ENCODE data around the gene AKR7A3.
"Not testable (repeated sequence)": the region's sequence is repeated elsewhere in the genome, so short reads cannot be mapped to it uniquely, and the experiment has no call there.

Gene AKR7A3

DNA sequence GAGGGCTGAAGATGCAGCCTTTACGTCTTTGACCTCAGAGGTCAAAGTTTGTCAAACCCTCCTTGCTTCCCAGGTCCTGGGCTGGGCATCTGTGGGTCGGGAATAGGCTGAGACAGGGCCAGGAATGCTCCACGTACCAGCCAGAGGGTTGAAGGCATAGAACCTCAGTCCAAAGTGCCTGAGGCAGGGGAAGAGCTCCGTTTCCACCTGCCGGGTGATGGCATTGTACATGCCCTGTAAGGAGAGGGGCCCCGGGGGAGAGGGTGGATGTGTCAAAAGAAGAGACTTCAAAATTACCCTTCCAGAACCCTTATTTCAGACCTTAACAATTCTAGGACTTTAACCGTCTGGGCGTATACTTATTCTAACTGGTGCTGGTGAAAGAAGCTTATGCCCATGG lies 3.7 kb downstream of the AKR7A3 start:
- no peak for DNase-seq (ENCODE audit: low read depth, low spot score)
- TF ChIP-seq, protein P1, sequence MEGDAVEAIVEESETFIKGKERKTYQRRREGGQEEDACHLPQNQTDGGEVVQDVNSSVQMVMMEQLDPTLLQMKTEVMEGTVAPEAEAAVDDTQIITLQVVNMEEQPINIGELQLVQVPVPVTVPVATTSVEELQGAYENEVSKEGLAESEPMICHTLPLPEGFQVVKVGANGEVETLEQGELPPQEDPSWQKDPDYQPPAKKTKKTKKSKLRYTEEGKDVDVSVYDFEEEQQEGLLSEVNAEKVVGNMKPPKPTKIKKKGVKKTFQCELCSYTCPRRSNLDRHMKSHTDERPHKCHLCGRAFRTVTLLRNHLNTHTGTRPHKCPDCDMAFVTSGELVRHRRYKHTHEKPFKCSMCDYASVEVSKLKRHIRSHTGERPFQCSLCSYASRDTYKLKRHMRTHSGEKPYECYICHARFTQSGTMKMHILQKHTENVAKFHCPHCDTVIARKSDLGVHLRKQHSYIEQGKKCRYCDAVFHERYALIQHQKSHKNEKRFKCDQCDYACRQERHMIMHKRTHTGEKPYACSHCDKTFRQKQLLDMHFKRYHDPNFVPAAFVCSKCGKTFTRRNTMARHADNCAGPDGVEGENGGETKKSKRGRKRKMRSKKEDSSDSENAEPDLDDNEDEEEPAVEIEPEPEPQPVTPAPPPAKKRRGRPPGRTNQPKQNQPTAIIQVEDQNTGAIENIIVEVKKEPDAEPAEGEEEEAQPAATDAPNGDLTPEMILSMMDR (IDR thresholded peaks at IDR 0.05; ENCODE audit: insufficient read depth, low read length, missing control alignments) = no peak
- CTCF ChIA-PET = no interaction called here
- no peak overlapping the region for H3K4me3 ChIP-seq (ENCODE audit: low read depth, low read length)
- POLR2A ChIA-PET = no interaction called here

DNA sequence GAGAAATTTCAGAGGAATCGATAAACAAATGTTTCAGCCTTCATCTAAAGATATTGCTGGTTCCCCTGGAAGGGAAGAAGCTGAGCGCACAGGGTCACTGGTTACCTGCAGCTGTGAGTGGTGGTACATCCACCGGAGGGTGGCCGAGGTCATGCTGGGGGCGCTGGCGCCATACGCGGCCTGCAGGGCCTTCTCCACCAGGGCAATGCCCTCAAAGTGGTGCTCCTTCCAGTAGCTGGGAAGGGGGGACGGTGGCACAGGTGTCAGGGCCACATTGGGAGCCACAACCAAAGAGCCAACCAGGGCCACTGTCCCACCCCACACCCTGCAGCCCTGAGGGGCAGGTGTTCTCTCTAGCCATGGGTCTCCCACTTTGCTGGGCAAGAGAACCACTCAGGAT lies 4.7 kb downstream of the AKR7A3 start:
- POLR2A ChIA-PET = no interaction called here
- TF ChIP-seq, protein P1 (IDR thresholded peaks at IDR 0.05; ENCODE audit: insufficient read depth, low read length, missing control alignments) = no peak
- CTCF ChIA-PET = no interaction called here
- DNase-seq (ENCODE audit: low read depth, low spot score) = no peak
- no peak overlapping the region for H3K4me3 ChIP-seq (ENCODE audit: low read depth, low read length)

DNA sequence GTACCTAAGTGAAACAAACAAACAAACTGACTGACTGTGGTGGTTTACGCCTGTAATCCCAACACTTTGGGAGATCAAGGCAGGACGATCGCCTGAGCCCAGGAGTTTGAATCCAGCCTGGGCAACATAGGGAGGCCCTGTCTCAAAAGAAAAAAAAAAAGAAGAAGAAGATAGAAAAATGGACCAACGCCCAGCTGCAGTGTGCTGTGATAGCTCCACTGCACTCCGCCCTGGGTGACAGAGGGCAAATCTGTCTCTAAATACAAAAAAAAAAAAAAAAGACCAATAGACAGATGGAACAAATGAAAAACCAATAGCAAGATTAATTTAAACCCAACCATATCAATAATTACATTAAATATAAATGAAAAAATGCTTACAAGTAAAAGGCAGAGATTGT lies 13.9 kb downstream of the AKR7A3 start:
- ChIA-PET CTCF (no interaction called here), POLR2A (no interaction called here)
- DNase-seq (ENCODE audit: low read depth, low spot score) = no peak
- TF ChIP-seq, protein P1 (IDR thresholded peaks at IDR 0.05; ENCODE audit: insufficient read depth, low read length, missing control alignments) = no peak
- no peak overlapping the region for H3K4me3 ChIP-seq (ENCODE audit: low read depth, low read length)

DNA sequence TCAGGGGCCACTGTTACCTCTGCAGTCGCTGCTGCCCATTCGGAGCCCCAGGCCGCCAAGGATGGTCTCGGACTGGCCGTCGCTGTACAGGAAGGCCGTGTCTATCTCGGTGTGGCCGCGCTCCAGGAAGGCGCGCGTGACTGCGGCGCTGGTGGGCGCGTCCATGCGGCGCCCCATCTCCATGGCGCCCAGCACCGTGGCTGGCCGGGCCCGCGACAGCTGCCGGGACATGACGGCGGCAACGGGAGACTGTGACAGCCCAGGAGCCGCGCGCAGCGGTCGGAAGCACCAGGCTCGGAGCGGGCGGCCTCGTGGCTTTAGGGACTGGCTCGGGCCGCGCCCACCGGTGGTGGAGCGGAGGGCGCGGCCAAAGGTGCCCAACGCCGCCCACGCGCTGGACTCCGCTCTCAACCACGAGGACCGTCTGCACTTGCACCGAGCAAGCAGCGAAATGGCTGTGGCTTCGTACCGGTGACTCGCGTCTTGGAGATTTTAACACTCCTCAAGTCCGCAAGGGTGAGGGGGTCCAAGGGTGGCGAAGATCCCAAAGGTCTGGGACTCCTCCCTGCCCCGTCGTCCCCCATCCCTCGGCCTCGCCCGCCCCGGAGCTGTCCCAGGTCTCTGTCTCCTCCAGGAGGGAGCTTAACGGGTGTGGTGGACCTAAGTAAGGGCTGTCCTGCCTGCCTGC lies 14.6 kb downstream of the AKR7A3 start:
- H3K4me3 ChIP-seq (ENCODE audit: low read depth, low read length); POLR2A ChIA-PET; CTCF ChIA-PET; DNase-seq (ENCODE audit: low read depth, low spot score): not testable (repeated sequence)

DNA sequence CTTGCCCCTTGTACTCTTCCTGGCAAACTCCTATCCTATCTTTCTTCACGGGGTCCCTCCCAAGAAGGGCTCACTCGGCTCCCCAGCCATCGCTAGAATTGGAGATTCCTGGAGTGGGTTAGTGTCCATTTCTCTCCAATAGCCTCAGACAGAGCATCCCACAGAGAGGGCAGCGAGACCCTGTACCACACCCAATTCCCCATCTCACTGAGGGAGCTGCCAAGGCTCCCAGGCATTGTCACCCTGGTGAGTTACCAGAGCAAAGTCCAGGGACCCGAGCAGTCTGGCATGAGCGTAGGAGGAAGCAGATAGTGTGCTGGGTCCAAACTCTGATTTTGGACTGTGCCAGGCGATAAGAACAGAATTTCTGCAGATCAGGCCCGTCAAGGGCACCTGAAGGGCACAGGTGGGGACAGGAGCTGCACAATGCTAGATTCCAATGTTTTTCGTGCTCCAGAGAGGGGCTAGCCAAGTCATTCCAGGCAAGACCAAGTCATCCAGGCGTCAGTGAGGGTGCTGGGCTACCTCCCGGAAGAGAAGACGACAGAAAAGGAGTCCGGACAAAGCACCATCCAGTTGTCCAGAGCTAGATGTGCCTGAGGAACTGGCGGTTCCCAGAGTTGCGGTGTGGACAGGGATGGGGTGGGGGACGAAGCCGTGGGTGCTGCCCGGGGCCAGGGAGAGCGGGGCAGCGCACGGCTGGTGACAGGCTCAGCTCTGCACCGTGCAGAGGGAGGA lies 15.3 kb downstream of the AKR7A3 start:
- ChIA-PET CTCF (no interaction called here), POLR2A (no interaction called here)
- DNase-seq (ENCODE audit: low read depth, low spot score) = no peak
- TF ChIP-seq, protein P1 (IDR thresholded peaks at IDR 0.05; ENCODE audit: insufficient read depth, low read length, missing control alignments) = no peak
- H3K4me3 ChIP-seq (ENCODE audit: low read depth, low read length) = no peak overlapping the region

DNA sequence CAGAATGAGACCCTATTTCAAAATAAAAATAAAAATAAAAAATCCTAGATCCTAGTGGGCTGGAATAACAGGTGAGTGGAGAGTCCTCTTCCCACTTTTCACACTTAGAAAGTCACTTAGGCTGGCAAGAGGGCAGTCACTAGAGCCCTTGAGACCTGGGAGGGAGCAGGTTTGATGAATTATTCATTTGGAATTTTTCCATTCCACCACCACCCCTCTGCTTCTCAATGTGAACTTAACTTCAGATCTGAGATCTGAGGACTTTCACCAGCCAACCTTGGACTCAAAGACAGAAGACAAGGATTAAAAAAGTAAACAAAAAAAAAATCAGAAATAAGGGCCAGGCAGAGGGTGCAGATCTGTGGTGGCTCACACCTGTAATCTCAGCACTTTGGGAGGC lies 16.5 kb downstream of the AKR7A3 start:
- no peak overlapping the region for H3K4me3 ChIP-seq (ENCODE audit: low read depth, low read length)
- TF ChIP-seq, protein P1 (IDR thresholded peaks at IDR 0.05; ENCODE audit: insufficient read depth, low read length, missing control alignments) = no peak
- CTCF ChIA-PET = no interaction called here
- DNase-seq (ENCODE audit: low read depth, low spot score) = no peak
- POLR2A ChIA-PET = no interaction called here

DNA sequence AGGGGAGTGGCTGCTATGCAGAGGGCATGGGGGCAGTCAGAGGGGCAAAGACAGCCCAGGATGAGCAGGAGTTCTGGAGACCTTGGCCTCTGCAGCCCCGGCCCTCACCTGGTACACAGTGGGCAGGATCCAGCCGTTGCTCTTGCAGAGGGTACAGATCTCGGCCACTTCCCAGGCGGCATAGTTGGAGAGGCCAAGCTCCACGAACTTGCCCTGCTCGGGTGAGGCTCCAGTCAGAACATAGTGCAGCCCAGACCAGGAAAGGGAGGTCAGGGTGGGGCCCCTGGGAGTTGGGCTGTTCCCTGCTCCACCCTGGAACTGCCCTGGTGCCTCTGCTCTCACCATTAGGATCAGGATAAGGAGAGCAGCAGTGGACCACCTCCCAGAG lies 18.2 kb downstream of the AKR7A3 start:
- DNase-seq (ENCODE audit: low read depth, low spot score); POLR2A ChIA-PET; CTCF ChIA-PET; H3K4me3 ChIP-seq (ENCODE audit: low read depth, low read length): not testable (repeated sequence)

DNA sequence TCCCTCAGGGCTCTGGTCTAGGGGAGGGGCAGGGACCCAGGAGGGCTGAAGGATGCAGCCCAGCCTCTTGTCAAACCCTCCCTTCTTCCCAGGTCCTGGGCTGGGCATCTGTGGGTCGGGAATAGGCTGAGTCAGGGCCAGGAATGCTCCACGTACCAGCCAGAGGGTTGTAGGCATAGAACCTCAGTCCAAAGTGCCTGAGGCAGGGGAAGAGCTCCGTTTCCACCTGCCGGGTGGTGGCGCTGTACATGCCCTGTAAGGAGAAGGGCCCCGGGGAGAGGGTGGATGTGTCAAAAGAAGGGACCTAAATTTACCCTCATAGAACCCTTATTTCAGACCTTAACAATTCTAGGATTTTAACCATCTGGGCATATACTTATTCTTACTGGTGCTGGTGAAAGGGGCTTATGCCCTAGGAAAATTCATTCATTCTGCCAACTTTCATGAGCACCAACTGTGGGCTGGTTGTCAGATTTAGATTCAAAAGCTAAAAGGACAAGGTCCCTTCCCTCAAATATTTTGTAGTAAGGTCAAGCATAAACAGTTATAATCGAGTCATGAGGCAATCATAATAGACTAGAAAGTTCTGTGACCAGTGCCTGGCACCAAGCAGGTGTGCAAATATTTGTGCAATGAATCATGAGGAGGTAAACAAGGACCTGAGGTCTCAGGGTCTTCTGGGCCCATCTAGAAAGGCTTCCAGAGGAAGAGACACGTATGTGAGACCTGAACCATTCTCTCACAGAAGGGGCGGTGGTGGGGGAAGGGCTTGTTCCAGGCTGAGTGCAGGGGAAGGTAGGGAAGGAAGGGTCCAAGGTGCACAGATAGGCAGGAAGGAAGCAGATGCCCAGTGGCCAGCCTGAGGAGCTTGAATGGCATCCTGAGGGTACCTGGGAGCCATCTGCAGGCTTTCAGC lies 18.9 kb downstream of the AKR7A3 start:
- DNase-seq (ENCODE audit: low read depth, low spot score); POLR2A ChIA-PET; H3K4me3 ChIP-seq (ENCODE audit: low read depth, low read length): not testable (repeated sequence)
- CTCF ChIA-PET = interaction anchor here (1.1 kb wide), 1 partner anchor 11 kb away, joined by 3 read pairs; no protein-coding TSS in a partner anchor
